IMR-90 (cell line): Measurements from ENCODE around the gene DHRS3. TPM values are rescaled to one million over a fixed set of nuclear protein-coding genes. Genes with fewer than 3 reads are reported as not detected.

Source experiments
- ATAC-seq: fragments of 200-7000 bp; cut with Tn5 transposase; 2 replicates; pipeline ENCODE4 v1.9.1; 2020; ENCODE audit warnings: low read depth, mild to moderate bottlenecking, moderate library complexity
- BruUV-seq: library from RNA; stranded (reverse); fragments of 400-500 nt; replicated peaks from 2 replicates; lab custom pipeline; 2021; lab: Mats Ljungman, UMichigan
- CTCF ChIA-PET: fragments of 300-600 bp; formaldehyde crosslinking; extraction: SDS; loops from one replicate; lab custom pipeline; 2021; ENCODE audit warnings: antibody characterized with exemption; lab: Yijun Ruan, JAX
- POLR2A ChIA-PET: fragments of 300-600 bp; sonication (Branson Sonifier 250); formaldehyde crosslinking; loops from one replicate; lab custom pipeline; 2022; ENCODE audit warnings: antibody characterized with exemption; ENCODE audit not compliant: unreplicated experiment; lab: Charles Lee
- DNase-seq: peaks from one replicate; pipeline ENCODE4 v3.0.0; 2013
- H2AFZ ChIP-seq: replicated peaks from 2 replicates; pipeline ENCODE3; 2013; ENCODE audit warnings: low read length, mild to moderate bottlenecking; ENCODE audit not compliant: poor library complexity
- H2AK5ac ChIP-seq: 2 replicates; pipeline ENCODE4 v1.6.1; 2013; ENCODE audit warnings: low read depth, low read length, inconsistent platforms
- H2AK9ac ChIP-seq: replicated peaks from 2 replicates; pipeline ENCODE3; 2013; ENCODE audit warnings: mild to moderate bottlenecking, low read depth, low read length, moderate library complexity; ENCODE audit not compliant: poor library complexity
- H2BK120ac ChIP-seq: 2 replicates; pipeline ENCODE4 v1.6.1; 2013; ENCODE audit warnings: low read depth, low read length, inconsistent platforms
- H2BK15ac ChIP-seq: 3 replicates; pipeline ENCODE4 v1.6.1; 2013; ENCODE audit warnings: low read depth, low read length, inconsistent platforms
- H2BK20ac ChIP-seq: 2 replicates; pipeline ENCODE4 v1.6.1; 2013; ENCODE audit warnings: low read depth, mild to moderate bottlenecking, inconsistent platforms, low read length, moderate library complexity
- H2BK5ac ChIP-seq: 2 replicates; pipeline ENCODE4 v1.6.1; 2013; ENCODE audit warnings: mild to moderate bottlenecking, low read depth, low read length, inconsistent platforms; ENCODE audit not compliant: poor library complexity, severe bottlenecking
- H3K14ac ChIP-seq: replicated peaks from 2 replicates; pipeline ENCODE4 v1.6.1; 2013; ENCODE audit warnings: low read depth, low read length, inconsistent platforms
- H3K18ac ChIP-seq: 2 replicates; pipeline ENCODE4 v1.6.1; 2013; ENCODE audit warnings: low read depth, low read length, control low read depth
- H3K23ac ChIP-seq: 2 replicates; pipeline ENCODE4 v1.6.1; 2013; ENCODE audit warnings: low read depth, low read length, inconsistent platforms
- H3K27ac ChIP-seq: 2 replicates; pipeline ENCODE4 v1.5.1; 2013; ENCODE audit warnings: mild to moderate bottlenecking, control low read depth, low read length; ENCODE audit not compliant: insufficient read depth
- H3K27me3 ChIP-seq: 2 replicates; pipeline ENCODE4 v1.6.1; 2013; ENCODE audit warnings: low read length; ENCODE audit not compliant: control insufficient read depth, insufficient read depth
- H3K36me3 ChIP-seq: 2 replicates; pipeline ENCODE4 v1.6.1; 2013; ENCODE audit warnings: low read length, mixed read lengths; ENCODE audit not compliant: control insufficient read depth, insufficient read depth
- H3K4ac ChIP-seq: 2 replicates; pipeline ENCODE4 v1.6.1; 2013; ENCODE audit warnings: low read depth, low read length, inconsistent platforms
- H3K4me1 ChIP-seq: 2 replicates; pipeline ENCODE4 v1.6.1; 2013; ENCODE audit warnings: low read length, mixed read lengths; ENCODE audit not compliant: control insufficient read depth, insufficient read depth
- H3K4me2 ChIP-seq: 2 replicates; pipeline ENCODE4 v1.6.1; 2013; ENCODE audit warnings: low read depth, mild to moderate bottlenecking, control low read depth, low read length, moderate library complexity
- H3K4me3 ChIP-seq: 2 replicates; pipeline ENCODE4 v1.5.1; 2013; ENCODE audit warnings: low read depth, mild to moderate bottlenecking, control low read depth, low read length, moderate library complexity; ENCODE audit not compliant: insufficient read depth
- H3K56ac ChIP-seq: 2 replicates; pipeline ENCODE4 v1.6.1; 2013; ENCODE audit warnings: low read length, inconsistent platforms; ENCODE audit not compliant: insufficient read depth; ENCODE audit errors: extremely low read depth
- H3K79me1 ChIP-seq, 2 experiments: 2 replicates each; pipeline ENCODE4 v1.6.1; 2013; ENCODE audit warnings: low read length in 2 of 2, inconsistent platforms in 1 of 2, low read depth in 1 of 2
- H3K9ac ChIP-seq: 2 replicates; pipeline ENCODE4 v1.6.1; 2013; ENCODE audit warnings: low read depth, low read length, control low read depth
- H3K9me1 ChIP-seq: 2 replicates; pipeline ENCODE4 v1.6.1; 2013; ENCODE audit warnings: low read length, inconsistent platforms; ENCODE audit not compliant: insufficient read depth
- H3K9me3 ChIP-seq: 2 replicates; pipeline ENCODE4 v1.6.1; 2013; ENCODE audit warnings: low read length; ENCODE audit not compliant: control insufficient read depth, insufficient read depth
- H4K20me1 ChIP-seq: 2 replicates; pipeline ENCODE4 v1.6.1; 2013; ENCODE audit warnings: low read length, inconsistent platforms; ENCODE audit not compliant: insufficient read depth
- H4K5ac ChIP-seq: 2 replicates; pipeline ENCODE4 v1.6.1; 2013; ENCODE audit warnings: mild to moderate bottlenecking, low read depth, low read length, control low read depth
- H4K8ac ChIP-seq, 2 experiments: 2 replicates each; pipeline ENCODE4 v1.6.1; 2013; ENCODE audit warnings: low read depth in 2 of 2, low read length in 2 of 2, control low read depth in 1 of 2, inconsistent platforms in 1 of 2
- H4K91ac ChIP-seq: 2 replicates; pipeline ENCODE4 v1.6.1; 2013; ENCODE audit warnings: low read depth, low read length, inconsistent platforms; ENCODE audit not compliant: insufficient read depth
- BHLHE40 ChIP-seq: fragments of 150-350 bp; IDR thresholded peaks from 2 replicates; pipeline ENCODE4 v1.6.1; 2016; ENCODE audit warnings: mild to moderate bottlenecking, low read depth, low read length
- CEBPB ChIP-seq: IDR thresholded peaks from 2 replicates; pipeline ENCODE4 v1.6.1; 2012; ENCODE audit warnings: low read depth, low read length, improper control_type of control experiment
- CHD1 ChIP-seq: IDR thresholded peaks from 2 replicates; pipeline ENCODE4 v1.6.1; 2012; ENCODE audit warnings: low read depth, low read length, improper control_type of control experiment
- CTCF ChIP-seq: conservative IDR thresholded peaks from 2 replicates; pipeline ENCODE4 v1.5.1; 2012; ENCODE audit warnings: mild to moderate bottlenecking, low read depth, low read length, improper control_type of control experiment
- RAD21 ChIP-seq: IDR thresholded peaks from 2 replicates; pipeline ENCODE4 v1.6.1; 2012; ENCODE audit warnings: low read length, improper control_type of control experiment
- SMC3 ChIP-seq: fragments of 150-350 bp; IDR thresholded peaks from 2 replicates; pipeline ENCODE4 v1.6.1; 2016; ENCODE audit warnings: low read depth, mild to moderate bottlenecking, antibody characterized with exemption, low read length, moderate library complexity
- WGBS, 2 experiments: methylation state at CpG; one replicate each; pipeline versions ENCODE4 v1.1.5 to v1.1.7; 2013; ENCODE audit warnings: missing lambda C conversion rate in 2 of 2; ENCODE audit not compliant: insufficient read length in 1 of 2; ENCODE audit errors: extremely low coverage in 2 of 2; 5-methylcytosine and 5-hydroxymethylcytosine counted together
- dilution Hi-C: fragments of 300-500 bp; cut with HindIII; formaldehyde crosslinking; loops from one replicate; pipeline ENCODE4 v1.14.3; 2018; ENCODE audit warnings: low sequenced_read_pairs; ENCODE audit not compliant: unreplicated experiment
- in situ Hi-C: fragments of 300-500 bp; cut with MboI; formaldehyde crosslinking; loops from 3 replicates; pipeline ENCODE4 v1.14.3; 2019; ENCODE audit warnings: low sequenced_read_pairs, inconsistent platforms, mixed read lengths
- intact Hi-C: fragments of 100-400 bp; cut with micrococcal nuclease; formaldehyde crosslinking; loops from 2 replicates; pipeline ENCODE4 v1.10.0; 2022
- polyA plus RNA-seq, 3 experiments: library from polyadenylated mRNA; depleted of rRNA; stranded (reverse); fragments of >200 nt; gene quantifications; 2 replicates each; pipeline ENCODE4 v1.2.3, GENCODE V29; 2012; ENCODE audit warnings: low replicate concordance in 1 of 3
- total RNA-seq: library from RNA; depleted of rRNA; stranded (reverse); fragments of >200 nt; gene quantifications from 2 replicates; pipeline ENCODE4 v1.2.3, GENCODE V29; 2012

Gene DHRS3
- total and polyA plus RNA-seq, 2 of the 4 experiments (the other 2 are of a cell fraction) = 11.2 to 14.5 TPM

- intact Hi-C loops (no loop called here), in situ Hi-C loops (no loop called here)
Measured at GRCh38 chr1:12637693-12638092, 19.7 kb upstream of the DHRS3 start.

More at GRCh38 chr1:12637693-12638092, 19.7 kb upstream of the DHRS3 start:
- Histone ChIP-seq H3K4ac (no peak overlapping the region), H4K8ac (no peak overlapping the region), H3K4me3 (no peak overlapping the region), H3K23ac (no peak overlapping the region), H2AK5ac (no peak overlapping the region), H2BK120ac (no peak overlapping the region), H2BK20ac (no peak overlapping the region), H3K36me3 (no peaks in the 10 kb centered on the region), H3K4me1 (peaks cover 3% of the 10 kb centered on the region; the same call in 1 of the 2 replicates), H2AK9ac (no peak overlapping the region), H4K5ac (no peak overlapping the region), H4K20me1 (no peaks in the 10 kb centered on the region), H2BK5ac (no peak overlapping the region), H2BK15ac (no peak overlapping the region), H3K18ac (no peak overlapping the region), H3K9me1 (no peaks in the 10 kb centered on the region), H3K4me2 (no peak overlapping the region), H3K27ac (no peak overlapping the region), H3K9ac (no peak overlapping the region), H2AFZ (no peak overlapping the region), H3K14ac (no peak overlapping the region), H4K91ac (no peak overlapping the region), H3K79me1 (no peaks in the 10 kb centered on the region), H3K9me3 (peaks cover 21% of the 10 kb centered on the region), H3K56ac (no peak overlapping the region), H3K27me3 (peaks cover 7% of the 10 kb centered on the region; the same call in 1 of the 2 replicates)
- no TSS peak for BruUV-seq
- dilution Hi-C loops = no loop called here
- DNase-seq (no peak), ATAC-seq (no peak)
- TF ChIP-seq CHD1 (no peak), CEBPB (no peak), SMC3 (no peak), BHLHE40 (no peak), RAD21 (no peak), CTCF (no peak)
- POLR2A ChIA-PET = no interaction called here
- CTCF ChIA-PET = no interaction called here
- WGBS, 2 experiments = 69% methylated on average over 4 of the region's 8 CpGs; no CpG with 5 or more reads in 1 of the 2 experiments
